ENCODE measurements around the gene EFNA5.

Gene EFNA5

GRCh38 chr5:107414802-107415201 is 255.9 kb downstream of the EFNA5 start:
- no peak for DNase-seq

DNA sequence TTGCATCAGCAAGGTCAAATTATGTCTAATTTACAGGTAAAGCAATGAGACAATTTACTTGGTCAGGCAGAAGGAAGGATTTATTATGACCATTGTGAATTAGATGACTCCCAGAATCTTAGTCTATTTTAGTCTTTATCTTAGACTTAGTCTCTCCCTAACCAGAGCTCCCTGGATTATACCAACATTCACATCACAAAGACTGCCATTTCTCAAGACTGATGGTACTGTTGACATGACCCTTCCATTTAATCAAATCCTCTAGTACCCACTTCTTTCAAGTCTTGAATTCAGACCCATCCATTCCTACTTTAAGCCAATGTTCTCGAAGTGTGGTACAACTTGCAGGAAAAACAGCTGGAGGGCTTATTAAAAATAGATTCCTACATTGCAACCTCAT is 257.0 kb downstream of the EFNA5 start:
- DNase-seq = no peak

GRCh38 chr5:107408564-107408963 is 262.2 kb downstream of the EFNA5 start:
- DNase-seq = no peak

DNA sequence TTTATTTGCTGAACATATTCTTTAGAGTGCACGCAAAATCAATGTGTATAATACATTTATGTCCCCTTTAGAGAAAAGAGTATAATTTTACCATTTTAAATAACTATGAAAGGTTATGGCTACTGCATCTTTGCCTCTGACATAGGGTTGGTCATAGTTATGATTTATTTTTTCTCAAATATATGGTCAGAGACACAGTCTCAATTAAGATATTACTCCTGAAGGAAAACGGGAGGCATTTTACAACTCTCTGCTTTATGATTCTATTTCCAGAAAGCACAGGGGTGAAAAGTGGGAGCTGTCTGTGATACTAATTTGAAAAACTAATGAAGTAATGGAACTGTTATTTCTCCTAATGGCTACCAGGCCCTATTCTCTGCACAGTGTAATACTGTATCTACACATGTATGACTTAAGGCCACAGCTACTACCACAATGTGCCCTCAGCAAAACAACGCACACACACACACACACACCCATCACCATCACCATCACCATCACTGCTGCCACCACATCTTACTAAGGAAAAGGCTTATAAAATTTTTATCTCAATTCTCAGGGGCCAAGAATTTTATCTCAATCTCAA is 262.9 kb downstream of the EFNA5 start:
- no peak for DNase-seq

GRCh38 chr5:107404595-107405374 is 266.0 kb downstream of the EFNA5 start:
- DNase-seq = no peak

GRCh38 chr5:107403228-107403953 is 267.3 kb downstream of the EFNA5 start:
- DNase-seq = no peak

- no peak for DNase-seq
Measured at GRCh38 chr5:107402434-107403227, 268.1 kb downstream of the EFNA5 start.

GRCh38 chr5:107401470-107402122 is 269.1 kb downstream of the EFNA5 start:
- no peak for DNase-seq

DNA sequence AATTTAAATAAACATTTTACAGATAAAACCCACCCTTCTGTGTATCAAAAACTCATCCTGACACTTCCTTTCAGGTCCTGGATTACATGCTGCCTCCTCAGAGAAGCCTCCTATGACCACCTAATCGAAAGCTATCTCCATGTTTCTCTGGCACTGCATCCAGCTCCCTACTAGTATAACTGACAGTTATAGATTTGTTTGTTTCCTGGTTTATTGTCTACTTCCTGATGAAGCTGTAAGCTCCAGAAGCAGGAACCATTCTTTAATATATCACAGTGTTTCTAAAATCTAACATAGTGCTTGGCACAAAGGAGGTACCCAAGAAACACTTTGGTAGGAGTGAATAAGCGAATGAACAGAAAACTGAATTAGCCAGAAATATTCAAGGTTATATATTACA is 270.4 kb downstream of the EFNA5 start:
- no peak for DNase-seq

DNA sequence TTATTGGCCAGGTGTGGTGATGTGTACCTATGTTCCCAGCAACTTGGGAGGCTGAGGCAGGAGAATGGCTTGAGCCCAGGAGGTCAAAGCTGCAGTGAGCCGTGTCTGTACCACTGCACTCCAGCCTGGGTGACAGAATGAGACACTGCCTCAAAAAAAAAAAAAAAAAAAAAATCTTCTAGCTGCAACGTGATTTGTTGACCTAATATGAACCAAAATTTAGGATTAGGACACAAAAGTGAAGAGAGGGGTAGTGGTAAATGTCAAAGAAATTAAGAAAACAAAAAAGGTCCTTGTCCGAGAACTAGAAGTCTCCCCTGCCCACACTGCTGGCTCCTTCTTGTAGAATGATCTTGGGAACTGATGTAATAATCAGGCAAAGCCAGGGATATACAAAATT is 272.0 kb downstream of the EFNA5 start:
- DNase-seq = no peak

DNA sequence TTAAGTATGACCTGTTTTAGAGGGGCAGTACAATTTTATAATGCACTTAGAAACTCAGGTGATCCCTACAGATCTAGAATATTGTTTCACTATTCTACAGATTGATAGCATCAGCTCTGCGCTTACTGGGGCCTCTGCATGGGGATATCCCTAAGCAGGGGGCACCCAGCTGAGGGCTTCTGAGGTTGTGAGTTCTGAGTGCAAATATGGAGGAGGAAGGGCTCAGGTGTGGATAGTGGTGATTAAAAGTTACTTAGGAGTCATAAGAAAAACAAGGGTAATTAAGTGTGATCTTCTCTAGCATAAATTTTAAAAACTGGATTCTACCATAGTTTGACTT is 274.4 kb downstream of the EFNA5 start:
- DNase-seq = no peak

GRCh38 chr5:107395632-107396350 is 274.9 kb downstream of the EFNA5 start:
- DNase-seq = no peak

- DNase-seq = no peak
Measured at GRCh38 chr5:107393851-107394250, 276.9 kb downstream of the EFNA5 start.

DNA sequence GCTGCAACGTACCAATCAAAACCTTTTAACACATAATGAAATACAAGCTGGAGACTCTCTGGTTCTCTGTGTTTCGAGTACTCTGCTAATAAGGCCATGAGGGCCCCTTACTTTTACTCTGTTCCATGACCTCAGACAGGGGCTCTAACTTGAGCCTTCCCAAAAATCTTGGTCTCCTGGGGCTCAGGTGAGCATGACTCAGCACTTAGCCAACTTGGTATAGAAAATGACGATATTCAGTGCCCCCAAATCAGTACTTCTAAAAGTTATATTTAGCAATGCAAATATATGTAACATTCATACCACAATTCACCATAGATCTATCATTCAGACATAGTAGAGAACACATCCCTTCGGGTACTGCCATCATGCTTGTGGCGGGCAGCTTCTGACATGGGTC is 278.9 kb downstream of the EFNA5 start:
- no peak for DNase-seq

DNA sequence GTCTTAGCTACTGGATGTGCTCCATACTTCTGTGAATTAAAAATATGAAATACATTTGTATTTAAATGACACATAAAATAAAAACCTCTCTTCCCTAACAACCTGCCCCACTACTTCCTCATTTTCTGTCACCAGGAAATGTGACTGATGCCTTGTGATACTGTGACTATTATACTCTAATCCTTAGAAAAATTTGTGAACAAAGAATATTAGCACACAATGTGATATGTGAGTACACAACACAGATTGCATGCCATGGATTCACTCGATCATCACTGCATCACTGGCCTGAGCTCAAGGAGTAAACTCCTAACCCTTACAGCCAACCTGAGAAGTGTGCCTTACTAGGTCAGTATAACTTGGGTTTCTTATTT is 281.0 kb downstream of the EFNA5 start:
- peak; percentile 66 to 83 for DNase-seq

DNA sequence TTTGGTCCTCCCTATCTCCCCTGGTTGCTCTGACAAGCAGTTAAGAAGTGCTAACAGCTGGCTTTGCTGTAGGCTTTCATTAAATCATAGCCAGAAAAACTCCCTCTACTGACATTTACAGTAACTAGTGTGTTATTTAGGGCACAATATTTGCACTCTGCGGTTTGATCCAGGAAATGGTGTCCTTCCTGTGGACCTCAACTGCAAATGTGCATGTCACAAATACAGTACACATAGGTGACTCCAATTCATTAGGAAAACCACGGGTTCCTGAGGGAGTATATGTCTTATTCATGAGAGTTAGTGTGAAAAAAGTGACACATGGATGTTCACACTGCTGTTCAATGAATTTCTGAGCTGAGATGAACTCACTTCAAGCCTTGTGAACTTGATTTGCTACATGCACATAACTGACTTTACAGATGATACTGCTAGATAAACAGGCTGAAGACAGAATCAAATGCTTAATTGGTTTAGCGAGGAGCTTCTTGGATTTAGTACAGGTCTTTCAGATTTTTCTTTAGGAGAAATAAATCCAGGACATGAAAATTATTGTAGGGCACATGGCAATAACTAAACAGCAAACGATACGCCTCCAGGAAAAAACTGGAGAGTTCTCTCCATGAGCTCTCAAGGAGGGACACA is 281.5 kb downstream of the EFNA5 start:
- peak; percentile 64 to 79 for DNase-seq

- DNase-seq = peak; percentile 20
Measured at GRCh38 chr5:107388141-107388861, 282.4 kb downstream of the EFNA5 start.

DNA sequence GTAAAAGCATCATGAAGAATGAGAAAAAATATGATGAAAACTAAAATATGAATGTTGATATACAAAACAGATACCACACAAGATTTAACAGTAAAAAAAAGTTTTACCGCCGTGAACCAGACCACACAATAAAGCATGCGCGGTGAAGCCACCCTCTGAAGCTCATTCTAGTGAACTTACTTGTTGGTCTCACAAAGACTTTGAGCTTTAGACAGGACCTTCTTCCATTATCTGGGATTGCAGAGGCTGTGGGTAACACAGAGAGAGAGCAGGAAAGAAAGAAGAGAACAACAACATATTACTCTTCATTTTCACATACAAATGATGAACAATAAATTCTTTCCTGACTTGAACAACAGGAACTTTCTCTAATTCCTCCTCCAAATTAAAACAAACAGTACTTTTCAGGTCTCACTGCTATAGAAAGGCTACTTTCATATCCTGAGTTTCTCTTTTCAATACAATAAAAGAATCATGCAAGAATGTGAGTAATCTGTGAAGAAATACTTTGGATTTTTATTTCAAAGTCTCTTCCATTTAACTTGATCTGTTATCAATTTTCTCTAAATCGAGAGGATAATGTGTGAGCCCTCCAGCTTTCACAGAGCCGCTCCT is 283.1 kb downstream of the EFNA5 start:
- DNase-seq = no peak

DNA sequence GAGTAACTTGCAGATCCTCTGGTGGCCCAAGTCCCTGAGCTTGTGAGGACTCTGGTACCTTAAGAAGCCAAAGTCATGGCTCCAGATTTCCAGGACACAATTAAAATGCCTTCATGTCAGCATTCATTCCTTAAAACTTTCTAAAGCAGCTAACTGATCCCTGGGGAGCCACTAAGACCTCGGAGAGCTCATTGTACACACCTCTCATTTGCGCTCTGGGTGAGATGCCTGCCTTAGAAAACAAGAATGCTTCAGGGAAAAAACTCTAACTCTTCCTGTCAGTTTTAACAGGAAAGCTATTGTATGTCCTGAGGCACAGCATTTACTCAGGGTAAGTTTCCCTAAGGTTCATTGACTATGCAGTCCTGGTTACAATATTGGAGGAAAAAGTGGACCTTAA is 285.0 kb downstream of the EFNA5 start:
- DNase-seq = no peak

GRCh38 chr5:107384256-107384655 is 286.5 kb downstream of the EFNA5 start:
- no peak for DNase-seq

DNA sequence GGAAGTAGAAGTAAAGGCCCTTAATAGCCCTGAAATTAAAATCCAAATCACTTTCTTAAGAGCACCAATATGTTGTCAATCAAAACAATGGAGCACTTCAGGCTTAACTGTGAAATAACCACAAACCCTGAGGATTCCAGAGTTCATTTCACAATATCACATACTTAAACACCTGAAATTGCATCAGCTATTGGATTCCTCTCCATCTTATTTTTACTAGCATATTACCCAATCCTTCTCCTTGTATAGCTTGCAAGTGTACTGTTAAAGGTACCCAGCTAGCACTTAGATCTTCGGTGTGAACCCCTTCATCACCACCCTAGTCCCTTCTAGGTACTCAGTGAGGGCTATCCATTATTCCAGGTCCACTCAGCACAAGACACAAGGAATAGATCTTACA is 287.3 kb downstream of the EFNA5 start:
- no peak for DNase-seq
